Mucosa of descending colon (tissue), 3 donors: ENCODE measurements around the gene DAZL. TPM values are rescaled to one million over a fixed set of nuclear protein-coding genes. Genes with fewer than 3 reads are reported as not detected.
"Not testable (repeated sequence)": the region's sequence is repeated elsewhere in the genome, so short reads cannot be mapped to it uniquely, and the experiment has no call there.

Experiments
- ATAC-seq: fragments of 200-7000 bp; cut with Tn5 transposase; one replicate; pipeline ENCODE4 v1.9.1; 2020; ENCODE audit warnings: mild to moderate bottlenecking, moderate library complexity
- DNase-seq, 3 donors: peaks; one replicate each; pipeline ENCODE4 v3.0.0-alpha.2; 2020
- H3K36me3 ChIP-seq: fragments of 200-600 bp; one replicate; pipeline ENCODE4 v1.8.0; 2021; ENCODE audit warnings: low read depth, mild to moderate bottlenecking
- H3K4me1 ChIP-seq: fragments of 200-600 bp; one replicate; pipeline ENCODE4 v1.8.0; 2021; ENCODE audit warnings: low read depth, mild to moderate bottlenecking
- H3K4me3 ChIP-seq: fragments of 200-600 bp; one replicate; pipeline ENCODE4 v1.8.0; 2021; ENCODE audit warnings: mild to moderate bottlenecking
- H3K9me3 ChIP-seq: fragments of 200-600 bp; one replicate; pipeline ENCODE4 v1.8.0; 2021; ENCODE audit warnings: mild to moderate bottlenecking
- intact Hi-C, 2 donors: fragments of 100-400 bp; cut with DNase I in 1 of 2; cut with micrococcal nuclease in 1 of 2; formaldehyde crosslinking; loops; one replicate each; pipeline versions ENCODE4 v1.11.0 to v1.11.1; 2022; cut with DNase I, micrococcal nuclease
- total RNA-seq, 3 donors: library from RNA; stranded (reverse); fragmentation: NEBNext Ultra II Directional in 2 of 3; extraction: Animal tissue kit (Norgen Biotek cat#: 25700) in 2 of 3; gene quantifications; one replicate each; pipeline versions ENCODE4 v1.2.1 to v1.2.4, GENCODE V29; 2021 to 2023
- TF ChIP-seq, protein P1 (sequence below): fragments of 200-600 bp; IDR thresholded peaks from one replicate; pipeline ENCODE4 v1.8.0; 2022; ENCODE audit warnings: antibody characterized with exemption, mild to moderate bottlenecking
- donor health status: DM: no; HTN: no; CAD: no; lungs with moderate emphysema.
- donor health status: DM: no; HTN: no; CAD: no.
- donor health status: DM: no; HTN: yes; CAD: no.

DAZL gene
- total RNA-seq, 3 donors from 2014 or later = 0.22 TPM; not detected in 2

DNA sequence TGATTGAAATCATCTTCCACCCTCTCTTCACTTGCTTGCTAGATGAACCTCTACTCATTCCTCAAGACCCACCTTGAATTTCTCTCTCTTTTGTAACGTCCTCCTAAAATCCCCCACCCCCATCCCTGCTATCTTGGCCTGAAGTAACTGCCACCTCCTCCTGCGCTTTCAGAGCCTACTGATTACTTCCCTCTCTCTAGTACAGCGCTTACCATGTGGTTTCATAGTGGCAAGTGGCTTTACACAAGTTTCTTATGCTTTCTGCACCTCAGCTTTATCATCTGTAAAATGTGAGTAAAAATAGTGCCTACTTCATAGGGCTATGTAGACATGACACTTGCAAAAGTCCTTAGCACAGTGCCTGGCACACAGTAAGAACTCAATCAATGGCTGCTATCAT lies 28.7 kb upstream of the DAZL start:
- ATAC-seq = no peak
- TF ChIP-seq, protein P1, sequence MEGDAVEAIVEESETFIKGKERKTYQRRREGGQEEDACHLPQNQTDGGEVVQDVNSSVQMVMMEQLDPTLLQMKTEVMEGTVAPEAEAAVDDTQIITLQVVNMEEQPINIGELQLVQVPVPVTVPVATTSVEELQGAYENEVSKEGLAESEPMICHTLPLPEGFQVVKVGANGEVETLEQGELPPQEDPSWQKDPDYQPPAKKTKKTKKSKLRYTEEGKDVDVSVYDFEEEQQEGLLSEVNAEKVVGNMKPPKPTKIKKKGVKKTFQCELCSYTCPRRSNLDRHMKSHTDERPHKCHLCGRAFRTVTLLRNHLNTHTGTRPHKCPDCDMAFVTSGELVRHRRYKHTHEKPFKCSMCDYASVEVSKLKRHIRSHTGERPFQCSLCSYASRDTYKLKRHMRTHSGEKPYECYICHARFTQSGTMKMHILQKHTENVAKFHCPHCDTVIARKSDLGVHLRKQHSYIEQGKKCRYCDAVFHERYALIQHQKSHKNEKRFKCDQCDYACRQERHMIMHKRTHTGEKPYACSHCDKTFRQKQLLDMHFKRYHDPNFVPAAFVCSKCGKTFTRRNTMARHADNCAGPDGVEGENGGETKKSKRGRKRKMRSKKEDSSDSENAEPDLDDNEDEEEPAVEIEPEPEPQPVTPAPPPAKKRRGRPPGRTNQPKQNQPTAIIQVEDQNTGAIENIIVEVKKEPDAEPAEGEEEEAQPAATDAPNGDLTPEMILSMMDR = no peak
- intact Hi-C loops = no loop called here
- no peak for DNase-seq
- Histone ChIP-seq H3K4me1 (no peaks in the 10 kb centered on the region), H3K36me3 (no peaks in the 10 kb centered on the region), H3K4me3 (no peak overlapping the region), H3K9me3 (no peaks in the 10 kb centered on the region)

DNA sequence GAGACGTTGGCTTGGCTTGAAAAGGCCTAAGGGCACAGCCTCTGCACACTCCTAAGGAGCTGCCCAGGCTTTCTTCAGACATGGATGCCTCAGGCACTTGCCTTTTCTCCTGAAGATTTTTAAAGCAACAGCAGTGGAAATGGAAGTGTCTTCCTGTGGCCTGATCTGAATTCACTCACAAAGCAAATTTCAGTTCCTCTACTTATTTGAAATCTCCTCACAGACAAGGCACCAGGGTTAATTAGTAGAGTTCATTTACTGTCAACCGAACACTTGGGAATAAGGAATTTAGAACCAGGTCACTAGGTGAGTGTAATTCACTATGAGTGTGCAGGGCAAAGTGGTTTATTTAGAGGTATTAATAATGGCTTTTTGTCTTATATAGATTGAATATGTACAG lies 27.2 kb upstream of the DAZL start:
- no peaks in the 10 kb centered on the region for H3K36me3 ChIP-seq
- TF ChIP-seq, protein P1 = no peak
- ATAC-seq (no peak), DNase-seq (no peak)
- H3K4me3 ChIP-seq = no peak overlapping the region
- no peaks in the 10 kb centered on the region for H3K4me1 ChIP-seq
- H3K9me3 ChIP-seq = no peaks in the 10 kb centered on the region
- intact Hi-C loops = no loop called here

DNA sequence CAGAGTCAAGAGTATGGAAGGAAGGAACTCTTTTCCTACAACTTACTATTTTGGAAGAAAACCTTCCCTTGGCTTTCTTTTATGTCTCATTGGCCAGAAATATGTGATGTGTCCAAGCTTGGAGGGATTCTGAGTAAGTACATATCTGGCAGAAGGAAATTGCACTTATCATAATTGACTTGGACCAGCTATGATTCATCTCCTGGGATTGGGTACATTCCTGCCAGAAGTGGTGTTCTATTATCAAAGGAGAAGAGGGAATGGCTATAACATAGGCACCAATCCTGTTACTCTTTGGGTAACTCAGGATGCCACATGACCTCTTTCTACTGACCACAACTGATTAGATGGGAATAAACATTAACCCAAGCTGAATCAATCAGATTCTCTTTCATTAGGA lies 13.5 kb upstream of the DAZL start:
- ATAC-seq = no peak
- Histone ChIP-seq H3K4me3 (no peak overlapping the region), H3K36me3 (no peaks in the 10 kb centered on the region), H3K9me3 (no peaks in the 10 kb centered on the region), H3K4me1 (no peaks in the 10 kb centered on the region)
- intact Hi-C loops = no loop called here
- no peak for DNase-seq
- TF ChIP-seq, protein P1 = no peak

- DNase-seq, H3K36me3 ChIP-seq, H3K4me3 ChIP-seq, intact Hi-C loops, H3K9me3 ChIP-seq, ATAC-seq, H3K4me1 ChIP-seq: not testable (repeated sequence)
These were observed 11.9 kb upstream of the DAZL start for GRCh38 chr3:16617155-16617554.

GRCh38 chr3:16616083-16616482 lies 10.9 kb upstream of the DAZL start:
- DNase-seq = no peak
- intact Hi-C loops = no loop called here
- H3K36me3 ChIP-seq = no peaks in the 10 kb centered on the region
- H3K4me3 ChIP-seq = no peak overlapping the region
- TF ChIP-seq, protein P1 = no peak
- ATAC-seq = no peak
- no peaks in the 10 kb centered on the region for H3K9me3 ChIP-seq
- no peaks in the 10 kb centered on the region for H3K4me1 ChIP-seq

GRCh38 chr3:16614033-16615031 lies 9.1 kb upstream of the DAZL start:
- no peaks in the 10 kb centered on the region for H3K4me1 ChIP-seq
- ATAC-seq (no peak), DNase-seq (no peak)
- no peaks in the 10 kb centered on the region for H3K9me3 ChIP-seq
- H3K36me3 ChIP-seq = no peaks in the 10 kb centered on the region
- intact Hi-C loops = no loop called here
- TF ChIP-seq, protein P1 = no peak
- no peak overlapping the region for H3K4me3 ChIP-seq
